Muscle layer of duodenum (tissue), 2 donors: Measurements from ENCODE around the gene RWDD4.
"Not testable (repeated sequence)": the region's sequence is repeated elsewhere in the genome, so short reads cannot be mapped to it uniquely, and the experiment has no call there.

ENCODE experiments used
- H3K27ac ChIP-seq: one replicate; pipeline ENCODE4 v1.7.0; 2013; ENCODE audit warnings: mild to moderate bottlenecking, low read length
- H3K27me3 ChIP-seq: one replicate; pipeline ENCODE4 v1.7.0; 2013; ENCODE audit warnings: low read depth, mild to moderate bottlenecking, control low read depth, low read length
- H3K36me3 ChIP-seq, 2 donors: one replicate each; pipeline ENCODE4 v1.7.0; 2013; ENCODE audit warnings: low read length in 2 of 2, control low read depth in 1 of 2, mild to moderate bottlenecking in 1 of 2; ENCODE audit not compliant: insufficient read depth in 2 of 2, control insufficient read depth in 1 of 2
- H3K4me1 ChIP-seq, 2 donors: one replicate each; pipeline ENCODE4 v1.7.0; 2013; ENCODE audit warnings: low read length in 2 of 2, mild to moderate bottlenecking in 2 of 2, control low read depth in 1 of 2, moderate library complexity in 1 of 2; ENCODE audit not compliant: insufficient read depth in 2 of 2, control insufficient read depth in 1 of 2
- H3K4me3 ChIP-seq, 2 donors: one replicate each; pipeline ENCODE4 v1.7.0; 2013; ENCODE audit warnings: low read length in 2 of 2, low read depth in 1 of 2, mild to moderate bottlenecking in 1 of 2
- H3K9me3 ChIP-seq, 2 donors: one replicate each; pipeline ENCODE4 v1.7.0; 2013; ENCODE audit warnings: low read length in 2 of 2, control low read depth in 1 of 2, mild to moderate bottlenecking in 1 of 2; ENCODE audit not compliant: control insufficient read depth in 1 of 2
- donor health status: healthy.

Gene RWDD4

GRCh38 chr4:183635741-183636140 is 23.2 kb downstream of the RWDD4 start:
- Histone ChIP-seq H3K4me3 (no peak overlapping the region), H3K36me3 (no peaks in the 10 kb centered on the region), H3K4me1 (no peaks in the 10 kb centered on the region), H3K9me3 (no peaks in the 10 kb centered on the region), H3K27ac (no peak overlapping the region), H3K27me3 (no peaks in the 10 kb centered on the region)

- Histone ChIP-seq H3K9me3 (no peaks in the 10 kb centered on the region), H3K36me3 (no peaks in the 10 kb centered on the region), H3K27me3 (no peaks in the 10 kb centered on the region), H3K4me1 (no peaks in the 10 kb centered on the region), H3K27ac (no peak overlapping the region), H3K4me3 (no peak overlapping the region)
Measured at GRCh38 chr4:183635321-183635720, 23.7 kb downstream of the RWDD4 start.

- Histone ChIP-seq H3K4me1 (no peaks in the 10 kb centered on the region), H3K4me3 (no peak overlapping the region), H3K27me3 (no peaks in the 10 kb centered on the region), H3K9me3 (no peaks in the 10 kb centered on the region), H3K27ac (no peak overlapping the region), H3K36me3 (no peaks in the 10 kb centered on the region)
Measured at GRCh38 chr4:183633476-183634400, 25.2 kb downstream of the RWDD4 start.

- Histone ChIP-seq H3K4me1 (no peaks in the 10 kb centered on the region), H3K9me3 (no peaks in the 10 kb centered on the region), H3K4me3 (no peak overlapping the region), H3K36me3 (no peaks in the 10 kb centered on the region), H3K27ac (no peak overlapping the region), H3K27me3 (no peaks in the 10 kb centered on the region)
Measured at GRCh38 chr4:183632689-183633088, 26.3 kb downstream of the RWDD4 start.

- H3K9me3 ChIP-seq, result no peaks in the 10 kb centered on the region
Measured at GRCh38 chr4:183631577-183632198, 27.3 kb downstream of the RWDD4 start.

GRCh38 chr4:183627979-183628588 is 30.9 kb downstream of the RWDD4 start:
- no peaks in the 10 kb centered on the region for H3K4me1 ChIP-seq
- no peaks in the 10 kb centered on the region for H3K36me3 ChIP-seq
- no peak overlapping the region for H3K27ac ChIP-seq
- no peak overlapping the region for H3K4me3 ChIP-seq
- no peaks in the 10 kb centered on the region for H3K27me3 ChIP-seq
- no peaks in the 10 kb centered on the region for H3K9me3 ChIP-seq

More at GRCh38 chr4:183631577-183632198, 27.3 kb downstream of the RWDD4 start:
- Histone ChIP-seq H3K36me3 (no peaks in the 10 kb centered on the region), H3K4me1 (no peaks in the 10 kb centered on the region), H3K4me3 (no peak overlapping the region), H3K27ac (no peak overlapping the region), H3K27me3 (no peaks in the 10 kb centered on the region)

GRCh38 chr4:183627286-183627685 is 31.7 kb downstream of the RWDD4 start:
- H3K27me3 ChIP-seq, H3K36me3 ChIP-seq, H3K4me3 ChIP-seq, H3K4me1 ChIP-seq, H3K27ac ChIP-seq, H3K9me3 ChIP-seq: not testable (repeated sequence)

GRCh38 chr4:183626168-183626567 is 32.8 kb downstream of the RWDD4 start:
- no peaks in the 10 kb centered on the region for H3K36me3 ChIP-seq
- no peaks in the 10 kb centered on the region for H3K27me3 ChIP-seq
- no peaks in the 10 kb centered on the region for H3K4me1 ChIP-seq
- H3K9me3 ChIP-seq, result no peaks in the 10 kb centered on the region
- no peak overlapping the region for H3K4me3 ChIP-seq
- H3K27ac ChIP-seq, result no peak overlapping the region

- Histone ChIP-seq H3K4me1 (no peaks in the 10 kb centered on the region), H3K27ac (no peak overlapping the region), H3K36me3 (no peaks in the 10 kb centered on the region), H3K27me3 (no peaks in the 10 kb centered on the region), H3K9me3 (no peaks in the 10 kb centered on the region), H3K4me3 (no peak overlapping the region)
Measured at GRCh38 chr4:183624548-183624947, 34.4 kb downstream of the RWDD4 start.

GRCh38 chr4:183621875-183622274 is 37.1 kb downstream of the RWDD4 start:
- Histone ChIP-seq H3K27ac (no peak overlapping the region), H3K36me3 (no peaks in the 10 kb centered on the region), H3K4me1 (no peaks in the 10 kb centered on the region), H3K27me3 (no peaks in the 10 kb centered on the region), H3K9me3 (no peaks in the 10 kb centered on the region), H3K4me3 (no peak overlapping the region)

GRCh38 chr4:183620421-183620820 is 38.6 kb downstream of the RWDD4 start:
- no peaks in the 10 kb centered on the region for H3K4me1 ChIP-seq
- no peaks in the 10 kb centered on the region for H3K9me3 ChIP-seq
- no peak overlapping the region for H3K27ac ChIP-seq
- H3K36me3 ChIP-seq, result no peaks in the 10 kb centered on the region
- H3K4me3 ChIP-seq, result no peak overlapping the region
- H3K27me3 ChIP-seq, result no peaks in the 10 kb centered on the region
